ENCODE data around the gene EGFLAM.

DNA sequence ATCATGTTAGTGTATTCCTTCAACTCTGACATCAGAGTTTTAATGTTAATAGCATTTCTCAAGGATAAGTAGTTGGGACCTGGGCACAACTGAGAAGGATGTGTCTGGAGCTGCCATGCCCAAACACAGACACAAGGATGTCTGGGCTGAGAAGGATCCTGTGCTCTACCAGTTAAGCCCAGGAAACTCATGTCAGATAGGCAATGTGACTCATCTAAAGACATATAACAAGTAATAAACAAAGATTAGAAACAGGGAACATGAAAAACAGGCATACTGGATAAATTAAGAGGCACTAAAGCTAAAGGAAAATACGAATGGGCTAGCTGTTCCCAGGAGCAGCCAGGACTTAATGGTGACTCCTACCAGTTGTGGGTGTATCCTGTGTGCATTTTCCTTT, 9.1 kb upstream of the EGFLAM start:
- TF ChIP-seq, protein P1, sequence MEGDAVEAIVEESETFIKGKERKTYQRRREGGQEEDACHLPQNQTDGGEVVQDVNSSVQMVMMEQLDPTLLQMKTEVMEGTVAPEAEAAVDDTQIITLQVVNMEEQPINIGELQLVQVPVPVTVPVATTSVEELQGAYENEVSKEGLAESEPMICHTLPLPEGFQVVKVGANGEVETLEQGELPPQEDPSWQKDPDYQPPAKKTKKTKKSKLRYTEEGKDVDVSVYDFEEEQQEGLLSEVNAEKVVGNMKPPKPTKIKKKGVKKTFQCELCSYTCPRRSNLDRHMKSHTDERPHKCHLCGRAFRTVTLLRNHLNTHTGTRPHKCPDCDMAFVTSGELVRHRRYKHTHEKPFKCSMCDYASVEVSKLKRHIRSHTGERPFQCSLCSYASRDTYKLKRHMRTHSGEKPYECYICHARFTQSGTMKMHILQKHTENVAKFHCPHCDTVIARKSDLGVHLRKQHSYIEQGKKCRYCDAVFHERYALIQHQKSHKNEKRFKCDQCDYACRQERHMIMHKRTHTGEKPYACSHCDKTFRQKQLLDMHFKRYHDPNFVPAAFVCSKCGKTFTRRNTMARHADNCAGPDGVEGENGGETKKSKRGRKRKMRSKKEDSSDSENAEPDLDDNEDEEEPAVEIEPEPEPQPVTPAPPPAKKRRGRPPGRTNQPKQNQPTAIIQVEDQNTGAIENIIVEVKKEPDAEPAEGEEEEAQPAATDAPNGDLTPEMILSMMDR (IDR thresholded peaks at IDR 0.05), result no peak
- TF ChIP-seq POLR2AphosphoS5 (IDR thresholded peaks at IDR 0.05), result no peak
